SJSA1 (cell line): Measurements from ENCODE around the gene CACNA1C. TPM values are rescaled to one million over a fixed set of nuclear protein-coding genes. Genes with fewer than 3 reads are reported as not detected.
A peak's percentile ranks its signal among the peaks of the same experiment; 100 is the strongest.

Experiments used
- DNase-seq, 2 experiments: peaks; one replicate each; pipeline ENCODE4 v3.0.0-alpha.2; 2015 to 2020; ENCODE audit warnings: low spot score in 2 of 2, low read depth in 1 of 2
- H3K27ac ChIP-seq: fragments of 250-450 bp; sonication (Bioruptor Pico); 2 replicates; pipeline ENCODE4 v1.5.1; 2020; ENCODE audit warnings: mild to moderate bottlenecking, moderate library complexity
- H3K27me3 ChIP-seq: fragments of 250-450 bp; sonication (Bioruptor Pico); replicated peaks from 2 replicates; pipeline ENCODE4 v1.5.1; 2020; ENCODE audit warnings: mild to moderate bottlenecking, moderate library complexity
- H3K36me3 ChIP-seq: fragments of 250-450 bp; sonication (Bioruptor Pico); 2 replicates; pipeline ENCODE4 v1.5.1; 2020; ENCODE audit warnings: mild to moderate bottlenecking
- H3K4me1 ChIP-seq: fragments of 250-450 bp; sonication (Bioruptor Pico); replicated peaks from 2 replicates; pipeline ENCODE4 v1.6.1; 2021; ENCODE audit warnings: mild to moderate bottlenecking
- H3K4me3 ChIP-seq: fragments of 250-450 bp; sonication (Bioruptor Pico); 2 replicates; pipeline ENCODE4 v1.5.1; 2020; ENCODE audit warnings: mild to moderate bottlenecking
- H3K9me3 ChIP-seq: fragments of 250-450 bp; sonication (Bioruptor Pico); replicated peaks from 2 replicates; pipeline ENCODE4 v1.5.1; 2020; ENCODE audit warnings: mild to moderate bottlenecking
- total RNA-seq: library from RNA; depleted of rRNA; stranded (reverse); fragments of >200 nt; shearing (Covaris generic); gene quantifications from 2 replicates; pipeline ENCODE4 v1.2.3, GENCODE V29; 2014

The CACNA1C gene
- total RNA-seq, 1 experiment from 2014 or later: 6.1 TPM

GRCh38 chr12:2403221-2403976, 350.6 kb downstream of the CACNA1C start:
- no peaks in the 10 kb centered on the region for H3K36me3 ChIP-seq
- H3K4me1 ChIP-seq: no peaks in the 10 kb centered on the region
- no peaks in the 10 kb centered on the region for H3K27me3 ChIP-seq
- no peak overlapping the region for H3K4me3 ChIP-seq
- no peak overlapping the region for H3K27ac ChIP-seq
- DNase-seq: no peak
- no peaks in the 10 kb centered on the region for H3K9me3 ChIP-seq

- Histone ChIP-seq H3K27ac (no peak overlapping the region), H3K4me1 (no peaks in the 10 kb centered on the region), H3K9me3 (no peaks in the 10 kb centered on the region), H3K4me3 (no peak overlapping the region), H3K27me3 (no peaks in the 10 kb centered on the region), H3K36me3 (no peaks in the 10 kb centered on the region)
- no peak for DNase-seq
These were observed 352.3 kb downstream of the CACNA1C start for GRCh38 chr12:2405039-2405438.

- no peaks in the 10 kb centered on the region for H3K36me3 ChIP-seq
- no peak overlapping the region for H3K27ac ChIP-seq
- no peaks in the 10 kb centered on the region for H3K4me1 ChIP-seq
- no peak overlapping the region for H3K4me3 ChIP-seq
- H3K9me3 ChIP-seq: no peaks in the 10 kb centered on the region
- DNase-seq: no peak
- no peaks in the 10 kb centered on the region for H3K27me3 ChIP-seq
These were observed 354.1 kb downstream of the CACNA1C start for GRCh38 chr12:2406903-2407302.

- DNase-seq: no peak
- no peaks in the 10 kb centered on the region for H3K27me3 ChIP-seq
These were observed 355.5 kb downstream of the CACNA1C start for GRCh38 chr12:2408262-2408661.

GRCh38 chr12:2409656-2410265, 357.0 kb downstream of the CACNA1C start:
- Histone ChIP-seq H3K36me3 (no peaks in the 10 kb centered on the region), H3K9me3 (no peaks in the 10 kb centered on the region), H3K4me3 (no peak overlapping the region), H3K4me1 (no peaks in the 10 kb centered on the region), H3K27me3 (no peaks in the 10 kb centered on the region), H3K27ac (no peak overlapping the region)
- no peak for DNase-seq

More at GRCh38 chr12:2408262-2408661, 355.5 kb downstream of the CACNA1C start:
- H3K4me1 ChIP-seq: no peaks in the 10 kb centered on the region
- H3K9me3 ChIP-seq: no peaks in the 10 kb centered on the region
- no peak overlapping the region for H3K27ac ChIP-seq
- H3K4me3 ChIP-seq: no peak overlapping the region
- H3K36me3 ChIP-seq: no peaks in the 10 kb centered on the region

GRCh38 chr12:2410496-2410895, 357.7 kb downstream of the CACNA1C start:
- Histone ChIP-seq H3K27me3 (no peaks in the 10 kb centered on the region), H3K9me3 (no peaks in the 10 kb centered on the region), H3K4me3 (no peak overlapping the region), H3K27ac (no peak overlapping the region), H3K36me3 (no peaks in the 10 kb centered on the region), H3K4me1 (no peaks in the 10 kb centered on the region)
- DNase-seq: no peak

- H3K36me3 ChIP-seq: no peaks in the 10 kb centered on the region
- H3K4me3 ChIP-seq: no peak overlapping the region
- DNase-seq: no peak
- H3K27ac ChIP-seq: no peak overlapping the region
- no peaks in the 10 kb centered on the region for H3K9me3 ChIP-seq
- no peaks in the 10 kb centered on the region for H3K27me3 ChIP-seq
- no peaks in the 10 kb centered on the region for H3K4me1 ChIP-seq
These were observed 358.2 kb downstream of the CACNA1C start for GRCh38 chr12:2411011-2411410.

GRCh38 chr12:2411616-2412304, 359.0 kb downstream of the CACNA1C start:
- Histone ChIP-seq H3K27ac (no peak overlapping the region), H3K27me3 (no peaks in the 10 kb centered on the region), H3K9me3 (no peaks in the 10 kb centered on the region), H3K4me3 (no peak overlapping the region), H3K4me1 (no peaks in the 10 kb centered on the region), H3K36me3 (no peaks in the 10 kb centered on the region)
- no peak for DNase-seq

- H3K36me3 ChIP-seq: no peaks in the 10 kb centered on the region
- DNase-seq: no peak
- no peak overlapping the region for H3K4me3 ChIP-seq
- H3K27me3 ChIP-seq: no peaks in the 10 kb centered on the region
- H3K4me1 ChIP-seq: no peaks in the 10 kb centered on the region
- H3K9me3 ChIP-seq: no peaks in the 10 kb centered on the region
- no peak overlapping the region for H3K27ac ChIP-seq
These were observed 359.5 kb downstream of the CACNA1C start for GRCh38 chr12:2412305-2412643.

- Histone ChIP-seq H3K36me3 (no peaks in the 10 kb centered on the region), H3K4me1 (no peaks in the 10 kb centered on the region), H3K27ac (no peak overlapping the region), H3K9me3 (no peaks in the 10 kb centered on the region), H3K27me3 (no peaks in the 10 kb centered on the region), H3K4me3 (no peak overlapping the region)
- no peak for DNase-seq
These were observed 360.5 kb downstream of the CACNA1C start for GRCh38 chr12:2413301-2413700.

- Histone ChIP-seq H3K36me3 (no peaks in the 10 kb centered on the region), H3K27me3 (no peaks in the 10 kb centered on the region), H3K9me3 (no peaks in the 10 kb centered on the region), H3K27ac (no peak overlapping the region), H3K4me3 (no peak overlapping the region), H3K4me1 (no peaks in the 10 kb centered on the region)
- DNase-seq: no peak
These were observed 361.4 kb downstream of the CACNA1C start for GRCh38 chr12:2413999-2414792.

- peak in 1 of 2 experiments; percentile 53 for DNase-seq
- no peak overlapping the region for H3K27ac ChIP-seq
- H3K9me3 ChIP-seq: no peaks in the 10 kb centered on the region
- H3K4me1 ChIP-seq: no peaks in the 10 kb centered on the region
- no peaks in the 10 kb centered on the region for H3K27me3 ChIP-seq
- H3K36me3 ChIP-seq: no peaks in the 10 kb centered on the region
- no peak overlapping the region for H3K4me3 ChIP-seq
These were observed 362.2 kb downstream of the CACNA1C start for GRCh38 chr12:2414810-2415567.

GRCh38 chr12:2415568-2415944, 362.8 kb downstream of the CACNA1C start:
- Histone ChIP-seq H3K27me3 (no peaks in the 10 kb centered on the region), H3K4me3 (no peak overlapping the region), H3K4me1 (no peaks in the 10 kb centered on the region), H3K9me3 (no peaks in the 10 kb centered on the region), H3K36me3 (no peaks in the 10 kb centered on the region), H3K27ac (no peak overlapping the region)
- DNase-seq: no peak
